ENCODE data around the gene LFNG. TPM values are rescaled to one million over a fixed set of nuclear protein-coding genes. Genes with fewer than 3 reads are reported as not detected.

The LFNG gene
- total and polyA plus RNA-seq, 9 of the 15 experiments (the other 6 are each of a cell fraction or from before 2014, with no cell fraction given), result 0.03 to 0.89 (median 0.25) TPM; not detected in 1

DNA sequence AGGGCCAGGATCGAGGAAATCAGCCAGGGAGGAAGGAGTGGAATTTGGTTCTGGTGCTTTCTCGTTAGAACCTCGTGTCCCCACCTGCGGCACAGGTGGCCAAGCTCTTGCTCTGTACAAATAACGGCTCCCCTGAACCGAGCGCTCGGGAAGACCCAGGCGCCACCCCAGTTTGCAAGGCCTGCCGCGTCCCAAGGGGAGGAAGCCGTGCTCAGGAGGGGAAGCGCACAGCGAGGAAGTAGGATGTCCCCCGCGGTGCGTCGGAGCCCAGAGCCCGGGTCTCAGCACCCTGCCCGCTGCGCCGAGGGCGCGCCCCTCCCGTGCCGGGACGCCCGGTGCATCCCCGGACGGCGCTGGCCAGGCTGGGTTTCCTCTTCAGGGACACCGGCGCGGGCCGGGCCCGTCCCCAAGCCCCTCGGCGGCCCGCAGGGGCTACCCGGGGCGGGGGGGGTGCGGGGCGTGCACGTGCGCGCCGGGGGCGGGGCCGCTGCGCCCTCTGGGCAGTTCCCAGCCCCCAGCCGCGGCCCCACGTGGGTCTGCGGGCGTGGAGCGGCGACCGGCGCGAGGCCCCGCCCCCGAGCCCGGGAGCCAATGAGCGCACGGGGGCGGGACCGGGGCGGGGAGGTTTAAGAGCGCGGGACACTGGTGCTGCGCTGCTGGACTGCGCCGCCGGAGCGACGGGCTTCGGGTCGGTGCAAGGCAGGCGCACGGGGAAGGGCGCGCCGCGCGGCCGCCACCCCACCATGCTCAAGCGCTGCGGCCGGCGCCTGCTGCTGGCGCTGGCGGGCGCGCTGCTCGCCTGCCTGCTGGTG is at the start of gene LFNG (continued):
- TF ChIP-seq SRSF1 (IDR thresholded peaks at IDR 0.05; ENCODE audit: low read depth, low read length) (no peak), CTBP1 (IDR thresholded peaks at IDR 0.05; ENCODE audit: borderline replicate concordance) (peak; percentile 64), NEUROD1 (IDR thresholded peaks at IDR 0.05; ENCODE audit: borderline replicate concordance, low read depth, low read length, partially characterized antibody) (no peak), PCBP1 (IDR thresholded peaks at IDR 0.05; ENCODE audit: low read depth, low read length, poor library complexity, severe bottlenecking) (peak; percentile 54), SRSF3 (IDR thresholded peaks at IDR 0.05; ENCODE audit: insufficient read depth, low read length) (no peak), BHLHE40 (IDR thresholded peaks at IDR 0.05; ENCODE audit: low read length) (0 out of 2 replicates have a peak, but pooled peaks have one; percentile 22), ATF1 (CRISPR knock-in tag; IDR thresholded peaks at IDR 0.05) (peak; percentile 25; the same call in 1 of the 2 replicates), ATF1 (tag; IDR thresholded peaks at IDR 0.05) (no peak), ZNF224 (CRISPR knock-in tag; IDR thresholded peaks at IDR 0.05) (no peak), ZNF436 (CRISPR knock-in tag; IDR thresholded peaks at IDR 0.05) (no peak), CREM (IDR thresholded peaks at IDR 0.05; ENCODE audit: low read depth) (peak; percentile 67), MXI1 (IDR thresholded peaks at IDR 0.05; ENCODE audit: low read depth, low read length) (0 out of 2 replicates have a peak, but pooled peaks have one; percentile 30), HNRNPLL (IDR thresholded peaks at IDR 0.05; ENCODE audit: low read depth, low read length, poor library complexity, severe bottlenecking) (peak; percentile 74), BRCA1 (IDR thresholded peaks at IDR 0.05) (no peak), BRCA1 (CRISPR knock-in tag; IDR thresholded peaks at IDR 0.05) (no peak), L3MBTL2 (IDR thresholded peaks at IDR 0.05) (peak; percentile 78), MEIS2 (IDR thresholded peaks at IDR 0.05; ENCODE audit: partially characterized antibody) (peak; percentile 4), ERF (CRISPR knock-in tag; IDR thresholded peaks at IDR 0.05) (no peak), ZNF431 (CRISPR knock-in tag; IDR thresholded peaks at IDR 0.05) (no peak), SP2 (IDR thresholded peaks at IDR 0.05; ENCODE audit: extremely low read depth, low read depth, low read length, poor library complexity, severe bottlenecking) (no peak), CEBPG (CRISPR knock-in tag; IDR thresholded peaks at IDR 0.05) (no peak), CEBPG (tag; conservative IDR thresholded peaks at IDR 0.05 in 1 of 2, IDR thresholded peaks at IDR 0.05 in 1 of 2) (no peak), EP400 (IDR thresholded peaks at IDR 0.05) (no peak), EP300 (IDR thresholded peaks at IDR 0.05; ENCODE audit: low read length) (no peak), ZNF354B (CRISPR knock-in tag; IDR thresholded peaks at IDR 0.05) (no peak)
- TF ChIP-seq, protein P1, sequence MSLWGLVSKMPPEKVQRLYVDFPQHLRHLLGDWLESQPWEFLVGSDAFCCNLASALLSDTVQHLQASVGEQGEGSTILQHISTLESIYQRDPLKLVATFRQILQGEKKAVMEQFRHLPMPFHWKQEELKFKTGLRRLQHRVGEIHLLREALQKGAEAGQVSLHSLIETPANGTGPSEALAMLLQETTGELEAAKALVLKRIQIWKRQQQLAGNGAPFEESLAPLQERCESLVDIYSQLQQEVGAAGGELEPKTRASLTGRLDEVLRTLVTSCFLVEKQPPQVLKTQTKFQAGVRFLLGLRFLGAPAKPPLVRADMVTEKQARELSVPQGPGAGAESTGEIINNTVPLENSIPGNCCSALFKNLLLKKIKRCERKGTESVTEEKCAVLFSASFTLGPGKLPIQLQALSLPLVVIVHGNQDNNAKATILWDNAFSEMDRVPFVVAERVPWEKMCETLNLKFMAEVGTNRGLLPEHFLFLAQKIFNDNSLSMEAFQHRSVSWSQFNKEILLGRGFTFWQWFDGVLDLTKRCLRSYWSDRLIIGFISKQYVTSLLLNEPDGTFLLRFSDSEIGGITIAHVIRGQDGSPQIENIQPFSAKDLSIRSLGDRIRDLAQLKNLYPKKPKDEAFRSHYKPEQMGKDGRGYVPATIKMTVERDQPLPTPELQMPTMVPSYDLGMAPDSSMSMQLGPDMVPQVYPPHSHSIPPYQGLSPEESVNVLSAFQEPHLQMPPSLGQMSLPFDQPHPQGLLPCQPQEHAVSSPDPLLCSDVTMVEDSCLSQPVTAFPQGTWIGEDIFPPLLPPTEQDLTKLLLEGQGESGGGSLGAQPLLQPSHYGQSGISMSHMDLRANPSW (CRISPR knock-in tag; IDR thresholded peaks at IDR 0.05), result no peak
- TF ChIP-seq, protein P2, sequence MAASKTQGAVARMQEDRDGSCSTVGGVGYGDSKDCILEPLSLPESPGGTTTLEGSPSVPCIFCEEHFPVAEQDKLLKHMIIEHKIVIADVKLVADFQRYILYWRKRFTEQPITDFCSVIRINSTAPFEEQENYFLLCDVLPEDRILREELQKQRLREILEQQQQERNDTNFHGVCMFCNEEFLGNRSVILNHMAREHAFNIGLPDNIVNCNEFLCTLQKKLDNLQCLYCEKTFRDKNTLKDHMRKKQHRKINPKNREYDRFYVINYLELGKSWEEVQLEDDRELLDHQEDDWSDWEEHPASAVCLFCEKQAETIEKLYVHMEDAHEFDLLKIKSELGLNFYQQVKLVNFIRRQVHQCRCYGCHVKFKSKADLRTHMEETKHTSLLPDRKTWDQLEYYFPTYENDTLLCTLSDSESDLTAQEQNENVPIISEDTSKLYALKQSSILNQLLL (CRISPR knock-in tag; IDR thresholded peaks at IDR 0.05; ENCODE audit: borderline replicate concordance), result no peak
